NCI-H1417 treated with DMSO at 0.1 percent for 48 hours (cell line): ENCODE results near the gene THNSL1.
"Not testable (repeated sequence)": the region's sequence is repeated elsewhere in the genome, so short reads cannot be mapped to it uniquely, and the experiment has no call there.

Source experiments
- DNase-seq: peaks from one replicate; lab custom pipeline; 2025; lab: John Stamatoyannopoulos, UW

Gene THNSL1

GRCh38 chr10:24995072-24995471, 21.3 kb upstream of the THNSL1 start:
- no peak for DNase-seq

- no peak for DNase-seq
Observed at GRCh38 chr10:24998044-24998443, 18.4 kb upstream of the THNSL1 start.

- DNase-seq: not testable (repeated sequence)
Observed at GRCh38 chr10:25011591-25011990, 4.8 kb upstream of the THNSL1 start.

GRCh38 chr10:25014579-25014978, 1.8 kb upstream of the THNSL1 start:
- no peak for DNase-seq

- peak; percentile 91 for DNase-seq
Observed at GRCh38 chr10:25015828-25016375, 510 bp upstream of the THNSL1 start, which contains the start of gene ENKUR. TSS of gene ENKUR (minus strand) at chr10:25016158. CDS start at chr10:25015936, 222 bp downstream.

GRCh38 chr10:25017154-25017590, 760 bp downstream of the THNSL1 start:
- DNase-seq: peak; percentile 11

GRCh38 chr10:25017661-25018060, 1.2 kb downstream of the THNSL1 start:
- DNase-seq: no peak

- DNase-seq: no peak
Observed at GRCh38 chr10:25018703-25019102, 2.3 kb downstream of the THNSL1 start.

GRCh38 chr10:25023278-25023677, 6.9 kb downstream of the THNSL1 start:
- DNase-seq: no peak

GRCh38 chr10:25024528-25024927, 8.1 kb downstream of the THNSL1 start:
- DNase-seq: no peak

GRCh38 chr10:25026463-25026862, 10.1 kb downstream of the THNSL1 start:
- no peak for DNase-seq

GRCh38 chr10:25028711-25029110, 12.3 kb downstream of the THNSL1 start:
- no peak for DNase-seq

GRCh38 chr10:25029519-25029918, 13.1 kb downstream of the THNSL1 start:
- DNase-seq: no peak

- DNase-seq: no peak
Observed at GRCh38 chr10:25036381-25036780, 20.0 kb downstream of the THNSL1 start.

- DNase-seq: no peak
Observed at GRCh38 chr10:25038325-25038724, 21.9 kb downstream of the THNSL1 start.

- DNase-seq: no peak
Observed at GRCh38 chr10:25039531-25039930, 23.1 kb downstream of the THNSL1 start.

GRCh38 chr10:25046641-25047040, 30.2 kb downstream of the THNSL1 start:
- no peak for DNase-seq

GRCh38 chr10:25047088-25047487, 30.7 kb downstream of the THNSL1 start:
- DNase-seq: no peak

- DNase-seq: no peak
Observed at GRCh38 chr10:25047591-25048301, 31.3 kb downstream of the THNSL1 start.

- no peak for DNase-seq
Observed at GRCh38 chr10:25048450-25048849, 32.0 kb downstream of the THNSL1 start.

- no peak for DNase-seq
Observed at GRCh38 chr10:25049966-25050365, 33.6 kb downstream of the THNSL1 start.

- no peak for DNase-seq
Observed at GRCh38 chr10:25050402-25050801, 34.0 kb downstream of the THNSL1 start.

- no peak for DNase-seq
Observed at GRCh38 chr10:25052012-25052411, 35.6 kb downstream of the THNSL1 start.

GRCh38 chr10:25056726-25057125, 40.3 kb downstream of the THNSL1 start:
- DNase-seq: no peak
